Mammary microvascular endothelial cell (primary cell): ENCODE data around the gene LCN9. TPM values are rescaled to one million over a fixed set of nuclear protein-coding genes. Genes with fewer than 3 reads are reported as not detected.

Experiments
- total RNA-seq: library from RNA; depleted of rRNA; stranded (reverse); fragments of >200 nt; gene quantifications from 2 replicates; pipeline ENCODE4 v1.2.3, GENCODE V29; 2015

Gene LCN9
- not detected in 2 replicates for total RNA-seq

DNA sequence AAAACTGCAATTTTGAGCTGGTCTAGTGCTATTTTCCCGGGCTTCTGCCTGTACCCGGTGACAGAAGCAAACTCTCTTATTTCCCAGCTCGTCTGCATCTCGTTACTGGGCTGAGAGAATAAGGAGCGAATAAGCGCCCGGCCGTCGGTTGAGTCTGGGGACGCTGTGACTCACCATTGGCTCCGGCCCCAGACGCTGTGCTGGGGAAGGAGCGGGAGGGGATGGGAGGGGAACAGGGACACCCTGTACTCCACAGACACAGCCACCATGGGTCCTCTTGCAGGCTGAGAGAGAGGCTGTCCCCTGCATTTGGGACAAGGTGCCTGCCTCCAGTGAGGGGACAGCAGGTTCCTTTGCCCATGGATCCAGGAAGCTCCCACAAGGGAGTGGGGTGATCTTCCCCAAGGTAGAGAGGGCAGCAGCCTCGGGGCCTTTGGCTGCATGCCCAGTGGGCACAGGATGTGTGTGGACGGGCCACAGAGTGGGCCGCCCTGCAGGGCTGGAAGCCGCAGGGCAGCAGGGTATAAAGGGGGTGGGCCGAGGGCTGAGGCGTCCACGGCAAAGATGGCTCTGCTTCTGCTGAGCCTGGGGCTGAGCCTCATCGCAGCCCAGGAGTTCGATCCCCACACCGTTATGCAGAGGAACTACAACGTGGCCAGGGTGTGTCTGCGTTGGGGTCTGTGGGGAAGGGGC lies at the start of gene LCN9:
LCN9 (plus strand) TSS at position 552 of the 693 bp plus-strand sequence; CDS start at position 565, 13 bp downstream.

DNA sequence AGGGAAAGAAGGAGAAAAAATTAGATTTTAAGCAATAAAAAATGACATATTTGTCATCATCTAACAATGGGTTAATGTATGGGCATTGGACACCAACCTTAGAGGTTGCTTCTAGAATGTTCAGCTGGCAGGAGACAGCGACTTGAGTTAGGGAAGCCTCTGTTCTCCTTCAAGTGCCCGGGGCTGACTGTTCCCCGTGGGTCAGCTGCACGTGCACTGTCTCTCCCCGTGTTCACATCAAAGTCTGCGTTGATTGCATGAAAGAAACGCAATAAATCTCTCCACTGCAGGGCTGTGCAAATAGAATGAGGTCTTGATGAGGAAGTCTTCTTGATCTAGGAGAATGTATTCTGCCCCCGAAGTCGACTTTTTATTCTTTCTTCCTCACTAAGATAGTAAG lies 23.9 kb upstream of the LCN9 start, which contains the start of gene GLT6D1:
GLT6D1 (minus strand) TSS at position 345 of the 400 bp plus-strand sequence. CDS start 353 bp downstream, outside the sequence.

DNA sequence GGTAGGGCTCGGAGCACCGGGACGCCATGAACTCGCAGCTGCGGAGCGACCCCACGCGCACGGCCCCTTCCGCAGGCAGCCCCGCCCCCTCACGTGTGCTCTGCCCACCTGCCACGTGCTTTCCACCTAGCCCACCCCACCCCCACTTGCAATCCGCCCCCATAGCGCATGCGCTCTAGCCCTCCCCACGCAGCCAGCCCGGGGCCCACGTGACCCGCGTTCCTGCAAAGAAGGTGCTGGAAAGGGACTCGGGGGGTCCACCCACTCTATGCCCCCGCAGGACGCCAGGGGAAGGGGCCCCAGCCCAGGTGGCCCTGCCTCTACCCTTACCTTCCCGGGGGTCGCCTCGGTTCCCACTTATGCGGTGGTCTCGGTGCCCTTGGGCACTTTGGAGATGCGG lies 36.3 kb downstream of the LCN9 start, which contains the start of gene SOHLH1:
SOHLH1 (minus strand) TSS at position 42 of the 400 bp plus-strand sequence; CDS start at position 28, 14 bp downstream.

GRCh38 chr9:135701959-135702721 lies 39.0 kb downstream of the LCN9 start, which contains the start of gene KCNT1:
Gene KCNT1, plus strand, starts transcription at chr9:135702185. Its CDS starts 74 bp downstream, at chr9:135702259.

Other genes with a start within 250 kb of the LCN9 start
- gene PPP1R26, start 183.5 kb upstream of the LCN9 start, total RNA-seq: 5.0 and 6.1 TPM in 2 replicates
- gene MRPS2, start 162.6 kb upstream of the LCN9 start, total RNA-seq: 53.8 and 66.0 TPM in 2 replicates
- not detected in 2 replicates for gene LCN1, start 141.9 kb upstream of the LCN9 start, total RNA-seq
- not detected in 2 replicates for gene OBP2A, start 117.2 kb upstream of the LCN9 start, total RNA-seq
- not detected in 2 replicates for gene PAEP, start 101.6 kb upstream of the LCN9 start, total RNA-seq
- gene GLT6D1, start 23.8 kb upstream of the LCN9 start, total RNA-seq: not detected in 2 replicates
- 0.34 TPM in 1 of 2 replicates, not detected in the other for gene SOHLH1, start 36.2 kb downstream of the LCN9 start, total RNA-seq
- not detected in 2 replicates for gene KCNT1, start 38.9 kb downstream of the LCN9 start, total RNA-seq
- gene CAMSAP1, start 244.2 kb downstream of the LCN9 start, total RNA-seq: 15.6 and 15.8 TPM in 2 replicates